Measurements from ENCODE around the gene KLHDC7A.

DNA sequence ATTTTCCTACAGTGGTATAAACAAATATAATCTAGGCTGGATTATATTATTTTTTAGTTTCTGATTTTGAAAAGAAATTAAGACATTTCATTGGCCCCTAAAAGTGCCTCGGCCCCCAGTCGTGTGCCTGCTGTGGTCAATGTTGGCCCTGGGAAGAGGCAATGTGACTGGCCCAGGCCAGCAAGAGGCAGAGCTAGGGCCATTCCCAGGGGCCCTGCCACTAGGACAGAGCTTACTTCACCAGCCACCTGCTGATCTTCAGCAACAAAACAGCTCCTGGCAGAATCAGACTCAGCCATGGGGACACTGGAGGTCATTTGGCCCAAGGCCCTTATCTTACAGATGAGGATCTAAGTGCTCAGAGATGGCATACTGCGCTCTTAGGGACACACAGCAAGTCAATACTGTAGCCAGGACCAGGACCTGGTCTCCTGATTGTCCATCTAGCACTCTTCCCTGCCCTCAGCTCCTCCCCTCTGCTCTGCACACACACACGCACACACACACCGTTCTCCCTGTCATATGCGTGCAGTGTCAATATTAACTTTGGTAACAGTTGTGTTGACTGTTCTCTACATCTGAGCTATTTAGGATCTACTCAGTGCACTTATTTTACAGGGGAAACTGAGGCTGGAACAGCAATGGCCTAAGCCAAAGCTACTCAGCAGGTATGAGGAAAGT, 16.6 kb upstream of the KLHDC7A start:
- no peak for TF ChIP-seq EZH2 (IDR thresholded peaks at IDR 0.05)
- TF ChIP-seq, protein P1, sequence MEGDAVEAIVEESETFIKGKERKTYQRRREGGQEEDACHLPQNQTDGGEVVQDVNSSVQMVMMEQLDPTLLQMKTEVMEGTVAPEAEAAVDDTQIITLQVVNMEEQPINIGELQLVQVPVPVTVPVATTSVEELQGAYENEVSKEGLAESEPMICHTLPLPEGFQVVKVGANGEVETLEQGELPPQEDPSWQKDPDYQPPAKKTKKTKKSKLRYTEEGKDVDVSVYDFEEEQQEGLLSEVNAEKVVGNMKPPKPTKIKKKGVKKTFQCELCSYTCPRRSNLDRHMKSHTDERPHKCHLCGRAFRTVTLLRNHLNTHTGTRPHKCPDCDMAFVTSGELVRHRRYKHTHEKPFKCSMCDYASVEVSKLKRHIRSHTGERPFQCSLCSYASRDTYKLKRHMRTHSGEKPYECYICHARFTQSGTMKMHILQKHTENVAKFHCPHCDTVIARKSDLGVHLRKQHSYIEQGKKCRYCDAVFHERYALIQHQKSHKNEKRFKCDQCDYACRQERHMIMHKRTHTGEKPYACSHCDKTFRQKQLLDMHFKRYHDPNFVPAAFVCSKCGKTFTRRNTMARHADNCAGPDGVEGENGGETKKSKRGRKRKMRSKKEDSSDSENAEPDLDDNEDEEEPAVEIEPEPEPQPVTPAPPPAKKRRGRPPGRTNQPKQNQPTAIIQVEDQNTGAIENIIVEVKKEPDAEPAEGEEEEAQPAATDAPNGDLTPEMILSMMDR (IDR thresholded peaks at IDR 0.05): no peak
